ENCODE results near the gene ARL8B. TPM values are rescaled to one million over a fixed set of nuclear protein-coding genes. Genes with fewer than 3 reads are reported as not detected.

ARL8B gene
- polyA plus RNA-seq, 1 donor = 39.9 TPM

DNA sequence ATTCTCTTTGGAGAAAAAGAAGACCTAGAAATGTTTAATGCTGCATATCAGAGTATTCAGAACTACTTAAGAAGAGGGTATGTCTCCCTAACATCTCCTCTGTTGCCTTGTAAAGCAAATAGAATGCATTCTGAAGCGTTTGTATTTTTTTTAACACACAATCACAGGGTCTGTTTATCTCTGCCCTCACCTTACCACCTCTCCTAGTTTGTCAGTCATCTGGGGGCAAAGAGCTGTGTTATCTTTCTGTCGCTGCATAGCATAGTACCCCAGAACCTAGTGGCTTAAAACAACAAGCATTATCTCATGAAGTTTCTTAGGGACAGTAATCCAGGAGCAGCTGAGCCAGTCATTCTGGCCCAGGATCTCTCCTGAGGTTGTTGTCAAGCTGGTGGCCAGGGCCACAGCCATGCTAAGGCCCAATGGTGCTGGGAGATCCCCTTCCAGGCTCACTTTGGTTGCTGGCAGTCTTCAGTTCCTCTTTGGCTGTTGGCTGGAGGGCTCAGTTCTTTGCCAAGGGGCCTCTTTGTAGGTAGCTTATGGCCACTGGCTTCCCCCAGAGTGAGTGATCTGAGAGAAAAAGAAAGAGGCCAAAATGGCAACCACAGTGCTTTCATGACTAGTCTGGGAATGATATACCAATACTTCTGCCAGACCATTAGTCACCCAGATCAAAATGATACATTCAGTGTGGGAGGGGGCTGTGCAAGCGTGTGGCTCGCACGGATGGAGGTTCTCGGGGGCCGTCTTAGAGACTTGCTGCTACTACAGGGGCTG lies 83.3 kb downstream of the ARL8B start:
- DNase-seq (ENCODE audit: low read depth) = no peak

DNA sequence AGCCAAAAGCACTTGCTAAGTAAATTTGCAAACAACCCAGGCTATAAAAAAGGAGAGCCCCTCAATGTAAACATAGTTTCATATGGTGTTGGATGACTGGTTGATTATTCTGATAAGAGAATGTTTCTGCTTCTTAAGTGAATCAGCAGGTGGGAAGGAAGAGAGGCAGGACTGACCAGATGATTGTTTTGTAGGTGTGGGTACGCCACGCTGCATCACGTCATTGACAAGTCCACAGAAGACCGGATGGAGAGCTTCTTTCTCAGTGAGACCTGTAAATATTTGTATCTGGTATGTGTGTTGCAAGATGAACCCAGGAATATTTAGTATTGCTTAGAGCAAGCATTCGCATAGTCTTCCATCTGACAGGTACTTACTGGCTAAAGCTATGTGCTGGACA lies 88.8 kb downstream of the ARL8B start:
- DNase-seq (ENCODE audit: low read depth) = no peak

DNA sequence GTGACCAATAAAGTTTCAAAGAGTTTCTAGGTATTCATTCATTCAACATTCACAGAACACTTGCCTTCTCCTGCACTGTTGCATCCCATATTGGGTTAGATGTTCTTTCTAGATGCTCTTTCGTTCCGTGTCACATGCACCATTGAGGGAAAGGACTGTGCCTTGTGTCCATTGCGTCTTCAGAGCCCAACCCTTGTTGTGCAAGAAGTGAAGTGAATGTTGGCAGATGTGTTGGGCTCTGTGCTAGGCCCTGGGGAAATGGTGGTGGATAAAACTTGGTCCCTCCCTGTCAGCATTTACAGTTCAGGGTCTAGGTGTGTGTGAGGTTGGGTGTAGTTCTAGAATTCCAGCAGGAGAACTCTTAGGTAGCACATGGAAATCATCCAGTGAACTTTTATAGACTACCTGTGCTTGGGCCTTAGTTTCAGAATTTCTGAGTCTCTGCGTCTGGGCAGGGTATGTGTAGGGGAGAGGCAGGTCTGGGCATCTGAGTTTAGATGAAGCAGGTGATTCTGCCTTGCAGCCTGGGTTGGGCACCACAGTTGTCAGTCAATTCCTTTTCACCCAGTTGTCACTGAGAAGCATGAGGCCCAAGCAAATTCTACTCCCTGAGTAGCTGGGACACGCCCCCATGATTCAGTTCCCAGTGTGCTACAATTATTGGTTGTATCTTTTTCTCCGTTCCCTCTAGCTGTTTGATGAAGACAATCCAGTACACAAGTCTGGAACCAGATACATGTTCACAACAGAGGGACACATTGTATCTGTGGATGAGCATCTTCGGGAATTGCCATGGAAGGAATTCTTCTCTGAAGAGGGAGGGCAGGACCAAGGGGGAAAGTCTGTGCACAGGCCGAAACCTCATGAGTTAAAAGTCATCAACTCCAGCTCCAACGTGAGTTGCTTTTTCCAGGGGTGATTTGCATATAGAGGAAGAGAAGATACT lies 90.8 kb downstream of the ARL8B start:
- DNase-seq (ENCODE audit: low read depth) = no peak

DNA sequence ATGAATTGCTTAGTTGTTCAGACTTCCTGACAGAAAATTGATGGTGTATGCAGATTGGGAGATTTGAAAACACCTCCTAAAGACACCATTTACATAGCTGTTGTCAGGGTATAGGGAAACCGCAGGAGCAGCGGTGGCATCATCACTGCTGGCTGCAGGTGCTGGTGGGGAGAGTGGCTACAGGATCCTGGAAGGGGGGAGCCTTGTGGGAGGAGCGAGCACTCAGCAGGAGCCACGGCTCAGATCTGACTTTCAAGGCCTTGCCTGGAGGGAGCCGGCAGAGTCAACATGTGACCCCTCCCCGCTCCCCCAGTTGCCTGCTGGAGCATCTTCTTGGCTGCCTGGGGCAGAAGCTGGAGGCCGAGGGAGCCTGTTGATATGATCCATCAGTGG lies 91.5 kb downstream of the ARL8B start:
- DNase-seq (ENCODE audit: low read depth) = no peak

DNA sequence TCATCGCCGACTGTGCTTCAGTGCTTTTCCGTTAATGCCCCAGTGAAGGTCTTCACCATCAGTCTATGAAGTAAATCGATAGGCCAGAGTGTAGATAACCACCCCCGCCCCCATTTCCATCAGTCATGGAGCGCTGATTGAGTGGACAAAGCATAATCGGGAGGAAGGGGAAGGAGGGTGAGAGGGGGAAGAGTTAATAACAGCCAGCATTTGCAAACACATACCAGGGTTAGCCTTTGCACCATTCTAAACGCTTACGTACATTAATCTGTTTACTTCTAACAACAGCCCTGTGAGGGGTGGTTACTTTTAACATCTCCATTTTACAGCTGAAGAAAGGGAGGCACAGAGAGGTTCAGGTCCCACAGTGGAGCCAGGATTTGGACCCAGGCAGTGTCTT lies 92.3 kb downstream of the ARL8B start:
- no peak for DNase-seq (ENCODE audit: low read depth)

DNA sequence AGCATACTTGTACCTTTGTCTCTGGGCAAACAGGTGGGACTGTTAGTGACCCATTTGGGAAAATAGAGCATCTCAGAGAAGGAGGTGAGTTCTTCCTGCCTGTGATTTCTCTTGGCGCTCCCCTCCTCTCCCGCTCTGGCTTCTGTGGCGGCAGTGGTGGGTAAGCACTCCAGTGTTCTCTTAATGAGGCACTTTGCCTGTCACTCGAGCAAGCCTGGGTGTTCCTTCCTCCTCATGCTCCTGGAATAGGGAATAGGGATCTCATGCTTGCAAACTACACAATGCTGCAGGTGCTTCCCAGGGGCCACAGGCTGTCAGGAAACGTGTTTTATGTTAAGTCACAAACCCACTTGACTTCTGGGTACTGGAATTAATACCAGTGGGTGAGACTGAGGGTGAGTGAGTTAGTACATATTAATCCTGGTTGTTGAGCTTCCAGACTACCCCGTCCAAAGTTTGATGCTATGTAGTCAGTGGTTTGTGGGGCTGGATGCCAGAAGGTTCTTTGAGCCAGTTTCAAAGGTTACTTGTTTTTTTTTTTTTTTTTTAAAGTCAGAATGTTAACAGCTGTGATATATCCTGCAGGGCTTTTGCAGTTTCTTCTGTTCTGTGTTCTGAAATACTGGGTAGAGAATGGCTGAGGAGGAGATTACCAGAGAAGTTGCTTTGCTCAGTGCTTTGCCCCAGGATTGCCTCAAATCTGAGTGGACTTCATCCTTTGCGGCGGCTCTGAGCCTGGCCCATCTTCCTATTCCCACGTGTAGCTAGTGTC lies 95.9 kb downstream of the ARL8B start:
- DNase-seq (ENCODE audit: low read depth) = no peak

DNA sequence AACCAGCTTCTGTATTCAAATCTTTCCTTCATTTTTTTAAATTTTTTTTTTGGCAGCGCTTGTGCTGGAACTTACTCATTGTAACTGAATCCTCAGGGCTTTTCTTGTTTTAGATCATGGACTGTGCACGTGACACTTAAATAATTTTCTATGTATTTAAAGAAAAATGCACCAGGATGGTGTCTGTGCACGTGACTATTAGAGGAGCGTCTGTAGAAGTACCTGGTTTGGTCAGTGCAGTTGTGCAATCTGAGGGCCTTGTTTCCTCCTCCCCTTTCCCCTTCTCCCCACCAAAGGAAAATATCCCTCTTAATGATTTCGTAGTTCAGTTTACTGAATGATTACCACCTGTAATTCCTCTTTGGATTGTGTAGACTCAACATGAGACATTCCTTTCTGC lies 96.7 kb downstream of the ARL8B start:
- no peak for DNase-seq (ENCODE audit: low read depth)

DNA sequence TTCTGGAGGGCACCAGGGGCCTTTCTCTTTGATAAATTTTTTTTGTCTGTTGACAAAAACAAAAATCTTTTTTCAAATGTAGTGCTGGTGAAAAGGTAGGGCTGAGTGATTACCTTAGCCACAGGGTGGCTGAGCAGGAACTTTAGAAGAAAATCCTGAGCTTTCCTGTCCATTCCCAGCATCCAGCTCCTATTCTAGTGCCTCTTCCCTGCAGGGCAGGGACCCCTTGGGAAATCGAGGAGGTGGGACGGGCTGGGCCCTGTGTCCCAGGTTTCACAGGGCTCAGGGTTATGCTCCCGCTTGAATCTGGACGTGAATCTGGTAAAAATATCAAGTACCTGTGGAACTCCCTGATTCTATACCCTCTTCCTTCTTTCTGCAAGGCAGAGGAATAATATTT lies 97.1 kb downstream of the ARL8B start:
- no peak for DNase-seq (ENCODE audit: low read depth)

DNA sequence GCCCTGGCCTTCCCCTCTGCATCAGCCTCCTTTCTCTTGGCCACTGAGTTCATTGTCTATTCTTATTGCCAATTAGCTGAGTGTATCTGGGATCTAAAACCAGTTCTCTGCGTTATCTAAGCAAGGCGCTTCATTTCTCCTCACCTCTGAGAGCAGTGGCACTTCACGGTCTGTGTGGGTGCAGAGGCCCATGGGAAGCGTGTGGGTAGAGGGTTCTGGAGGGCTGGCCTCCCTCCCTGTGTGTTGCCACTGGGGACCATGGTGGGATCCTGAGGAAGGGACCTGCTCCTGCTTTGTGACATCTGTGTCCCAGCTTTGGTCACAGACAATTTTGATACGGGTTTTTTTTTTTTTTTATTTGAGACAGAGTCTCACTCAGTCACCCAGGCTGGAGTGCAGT lies 98.1 kb downstream of the ARL8B start:
- no peak for DNase-seq (ENCODE audit: low read depth)

DNA sequence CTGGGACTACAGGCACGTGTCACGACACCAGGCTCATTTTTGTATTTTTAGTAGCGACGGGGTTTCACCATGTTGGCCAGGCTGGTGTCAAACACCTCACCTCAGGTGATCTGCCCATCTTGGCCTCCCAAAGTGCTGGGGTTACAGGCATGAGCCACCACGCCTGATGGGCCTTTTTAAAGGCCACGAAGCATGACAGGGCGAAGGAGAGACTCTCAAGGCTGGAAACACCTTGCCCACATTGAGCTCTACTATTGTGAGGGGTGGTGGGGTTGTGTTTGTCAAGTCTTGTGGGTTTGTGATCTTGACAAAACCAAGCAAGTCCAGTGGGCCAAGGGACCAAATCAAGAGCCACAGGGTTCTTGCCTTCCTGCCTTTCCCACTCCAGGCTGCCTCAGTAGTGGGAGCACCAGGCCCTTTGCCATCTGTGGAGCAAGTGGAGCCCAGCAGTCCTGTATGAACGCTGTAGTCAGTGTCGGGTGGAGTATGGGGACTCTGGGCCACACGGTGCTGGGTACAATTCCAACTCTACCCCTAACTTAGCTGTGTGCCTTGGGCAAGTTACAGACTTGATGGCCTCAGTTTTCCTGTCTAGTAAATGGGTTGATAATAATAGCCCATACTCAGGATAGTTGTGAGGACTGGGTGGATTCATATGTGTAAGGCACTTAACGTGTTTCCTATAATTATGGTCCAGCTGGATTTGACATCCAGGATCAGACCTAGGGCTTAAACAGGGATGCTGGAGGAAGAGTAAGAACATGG lies 98.8 kb downstream of the ARL8B start:
- DNase-seq (ENCODE audit: low read depth) = no peak

DNA sequence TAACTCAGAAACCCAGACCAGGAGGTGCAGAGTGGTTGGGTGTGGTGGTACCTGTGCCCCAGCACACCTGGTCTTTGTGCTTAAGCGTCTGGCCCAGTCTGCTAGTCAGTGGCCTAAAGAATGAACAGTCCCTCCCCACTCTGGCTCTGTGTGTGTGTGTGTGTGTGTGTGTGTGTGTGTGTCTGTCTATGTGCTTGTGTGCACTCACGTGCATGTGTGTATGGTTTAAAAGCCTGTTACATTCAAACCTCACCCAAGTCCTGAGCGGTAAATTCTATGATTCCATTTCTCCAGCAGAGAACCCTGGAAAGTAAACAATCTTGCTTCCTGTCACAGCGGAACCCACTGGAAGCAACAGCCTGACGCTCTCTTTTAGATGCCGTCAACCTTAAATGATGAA lies 99.6 kb downstream of the ARL8B start:
- DNase-seq (ENCODE audit: low read depth) = no peak

DNA sequence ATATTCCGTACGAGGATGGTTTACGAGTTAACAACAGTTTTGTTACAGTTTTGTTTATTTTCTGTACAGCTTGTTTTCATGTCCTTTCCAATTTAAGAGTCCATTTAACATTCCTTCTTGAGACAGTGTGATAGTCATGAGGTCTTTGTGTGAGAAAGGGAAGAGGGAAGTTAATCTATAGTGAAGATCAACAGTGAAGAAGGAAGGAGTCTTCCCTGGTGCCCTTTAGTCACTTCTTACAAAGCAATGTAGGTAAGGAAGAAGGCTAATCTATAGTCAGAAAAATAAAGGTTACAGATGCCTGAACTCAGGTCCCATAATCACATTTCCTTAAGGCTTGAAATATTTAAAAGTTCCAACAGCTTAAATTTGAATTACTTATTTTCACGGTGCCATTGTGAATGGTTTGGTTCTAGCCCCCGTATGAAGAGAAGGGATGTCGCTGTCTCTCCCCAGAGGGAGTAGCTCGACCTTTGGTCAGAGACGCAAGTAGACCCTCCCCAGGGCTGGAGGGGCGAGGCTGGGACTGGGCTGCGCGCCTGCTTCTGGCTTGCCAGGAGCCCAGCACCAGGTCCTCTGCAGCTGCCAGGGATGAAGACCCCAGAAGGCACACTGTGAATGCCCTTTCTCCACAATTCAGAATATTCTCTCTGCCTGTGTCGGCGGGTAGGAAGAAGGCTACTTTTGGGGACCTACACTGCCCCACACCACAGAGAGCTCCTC lies 100.4 kb downstream of the ARL8B start:
- no peak for DNase-seq (ENCODE audit: low read depth)

DNA sequence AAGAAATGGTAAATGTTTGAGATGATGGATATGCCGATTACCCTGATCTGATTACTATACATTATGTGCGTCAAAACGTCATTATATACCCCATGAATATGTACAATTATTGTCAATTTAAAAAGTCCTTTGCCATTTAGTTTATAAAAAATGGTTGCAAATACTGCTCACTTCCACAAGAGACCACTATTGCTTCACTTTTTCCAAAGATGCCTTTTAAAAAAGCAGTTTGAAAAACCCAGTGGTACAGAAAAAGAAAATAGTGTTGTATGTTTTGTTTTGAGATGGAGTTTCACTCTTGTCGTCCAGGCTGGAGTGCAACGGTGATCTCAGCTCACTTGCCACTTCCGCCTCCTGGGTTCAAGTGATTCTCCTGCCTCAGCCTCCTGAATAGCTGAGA lies 104.7 kb downstream of the ARL8B start:
- peak; percentile 11 for DNase-seq (ENCODE audit: low read depth)

DNA sequence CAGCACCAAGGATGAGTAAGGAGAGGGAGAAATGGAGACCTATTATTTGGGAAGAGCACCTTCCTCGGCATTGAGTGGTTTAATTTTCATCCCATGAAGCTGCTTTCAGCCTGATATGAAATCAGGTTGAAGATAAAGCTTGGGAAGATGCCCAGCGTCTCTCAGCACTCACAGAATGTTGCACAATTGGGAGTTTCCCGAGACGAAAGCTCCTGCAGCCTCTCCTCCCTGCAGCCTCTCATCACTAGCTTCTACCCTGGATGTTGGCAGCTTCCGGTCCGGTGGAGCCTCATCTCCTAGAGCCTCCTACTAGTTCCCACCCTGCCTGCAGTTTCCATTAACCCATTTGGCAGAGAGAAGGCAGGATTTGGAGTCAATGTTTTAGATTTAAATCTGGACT lies 105.7 kb downstream of the ARL8B start:
- no peak for DNase-seq (ENCODE audit: low read depth)

DNA sequence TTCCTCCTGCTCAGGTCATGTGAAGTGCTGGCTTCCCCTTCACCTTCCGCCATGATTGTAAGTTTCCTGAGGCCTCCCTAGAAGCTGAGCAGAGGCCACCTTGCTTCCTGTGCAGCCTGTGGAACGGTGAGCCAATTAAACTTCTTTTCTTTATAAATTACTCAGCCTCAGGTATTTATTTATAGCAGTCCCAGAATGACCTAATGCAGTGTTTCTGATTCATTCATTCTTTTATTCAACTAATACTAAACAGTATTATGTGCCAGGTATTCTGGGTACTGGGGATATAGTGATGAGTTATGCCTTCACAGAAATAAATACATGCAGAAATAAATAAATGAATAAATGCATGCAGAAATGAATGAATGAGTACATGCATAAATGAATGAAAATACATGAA lies 107.3 kb downstream of the ARL8B start:
- DNase-seq (ENCODE audit: low read depth) = no peak

Other genes starting within 250 kb of the ARL8B start
- 24.2 TPM for gene BHLHE40, start 142.9 kb upstream of the ARL8B start, polyA plus RNA-seq (ENCODE audit: insufficient read length)
- gene EDEM1, start 65.4 kb downstream of the ARL8B start, polyA plus RNA-seq (ENCODE audit: insufficient read length) = 9.7 TPM

Data from forelimb muscle (tissue), 1 donor.